Measurements from ENCODE around the gene KDM5B.

The KDM5B gene

DNA sequence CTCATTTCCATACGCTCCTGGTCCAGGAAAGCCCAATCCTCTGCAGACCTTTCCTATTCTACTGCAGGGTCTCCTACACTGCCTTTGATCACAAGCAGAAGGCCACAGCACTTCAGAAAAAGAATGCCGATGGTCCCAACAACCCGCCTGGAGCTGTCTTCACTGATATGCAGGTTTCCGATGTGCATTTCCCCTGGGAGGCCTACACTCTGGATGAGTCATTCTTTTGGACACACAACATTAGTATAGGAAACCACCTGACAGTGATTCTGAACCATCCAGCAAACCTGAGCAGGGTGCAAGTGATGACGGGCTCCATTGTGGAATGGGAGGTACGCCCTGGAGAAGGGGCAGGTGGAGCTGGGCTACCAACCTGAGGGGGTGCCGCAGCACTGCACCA is 17.5 kb upstream of the KDM5B start:
- no peak for TF ChIP-seq OSR1 (CRISPR knock-in tag; IDR thresholded peaks at IDR 0.05)
- TF ChIP-seq ZFP30 (CRISPR knock-in tag; IDR thresholded peaks at IDR 0.05) = no peak
- no peak for TF ChIP-seq ESRRG (CRISPR knock-in tag; IDR thresholded peaks at IDR 0.05)
- TF ChIP-seq TOX (CRISPR knock-in tag; IDR thresholded peaks at IDR 0.05; ENCODE audit: borderline replicate concordance) = no peak
- TF ChIP-seq BACH2 (CRISPR knock-in tag; IDR thresholded peaks at IDR 0.05; ENCODE audit: borderline replicate concordance) = no peak
- TF ChIP-seq CSDC2 (CRISPR knock-in tag; IDR thresholded peaks at IDR 0.05) = no peak
- TF ChIP-seq GLIS3 (CRISPR knock-in tag; IDR thresholded peaks at IDR 0.05) = no peak
- TF ChIP-seq, protein P1, sequence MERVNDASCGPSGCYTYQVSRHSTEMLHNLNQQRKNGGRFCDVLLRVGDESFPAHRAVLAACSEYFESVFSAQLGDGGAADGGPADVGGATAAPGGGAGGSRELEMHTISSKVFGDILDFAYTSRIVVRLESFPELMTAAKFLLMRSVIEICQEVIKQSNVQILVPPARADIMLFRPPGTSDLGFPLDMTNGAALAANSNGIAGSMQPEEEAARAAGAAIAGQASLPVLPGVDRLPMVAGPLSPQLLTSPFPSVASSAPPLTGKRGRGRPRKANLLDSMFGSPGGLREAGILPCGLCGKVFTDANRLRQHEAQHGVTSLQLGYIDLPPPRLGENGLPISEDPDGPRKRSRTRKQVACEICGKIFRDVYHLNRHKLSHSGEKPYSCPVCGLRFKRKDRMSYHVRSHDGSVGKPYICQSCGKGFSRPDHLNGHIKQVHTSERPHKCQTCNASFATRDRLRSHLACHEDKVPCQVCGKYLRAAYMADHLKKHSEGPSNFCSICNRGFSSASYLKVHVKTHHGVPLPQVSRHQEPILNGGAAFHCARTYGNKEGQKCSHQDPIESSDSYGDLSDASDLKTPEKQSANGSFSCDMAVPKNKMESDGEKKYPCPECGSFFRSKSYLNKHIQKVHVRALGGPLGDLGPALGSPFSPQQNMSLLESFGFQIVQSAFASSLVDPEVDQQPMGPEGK (CRISPR knock-in tag; IDR thresholded peaks at IDR 0.05; ENCODE audit: borderline replicate concordance) = no peak
- no peak for TF ChIP-seq PPARA (CRISPR knock-in tag; IDR thresholded peaks at IDR 0.05; ENCODE audit: borderline replicate concordance)
- no peak for ATAC-seq

GRCh38 chr1:202821467-202821866 is 13.2 kb upstream of the KDM5B start:
- no peak for TF ChIP-seq PPARA (CRISPR knock-in tag; IDR thresholded peaks at IDR 0.05; ENCODE audit: borderline replicate concordance)
- TF ChIP-seq ZNF70 (CRISPR knock-in tag; IDR thresholded peaks at IDR 0.05) = no peak
- no peak for TF ChIP-seq ZNF565 (CRISPR knock-in tag; conservative IDR thresholded peaks at IDR 0.05; ENCODE audit: low read depth)
- TF ChIP-seq BACH2 (CRISPR knock-in tag; IDR thresholded peaks at IDR 0.05; ENCODE audit: borderline replicate concordance) = no peak
- no peak for TF ChIP-seq ISL1 (CRISPR knock-in tag; IDR thresholded peaks at IDR 0.05)
- no peak for TF ChIP-seq ZC3H10 (CRISPR knock-in tag; IDR thresholded peaks at IDR 0.05)
- TF ChIP-seq, protein P2, sequence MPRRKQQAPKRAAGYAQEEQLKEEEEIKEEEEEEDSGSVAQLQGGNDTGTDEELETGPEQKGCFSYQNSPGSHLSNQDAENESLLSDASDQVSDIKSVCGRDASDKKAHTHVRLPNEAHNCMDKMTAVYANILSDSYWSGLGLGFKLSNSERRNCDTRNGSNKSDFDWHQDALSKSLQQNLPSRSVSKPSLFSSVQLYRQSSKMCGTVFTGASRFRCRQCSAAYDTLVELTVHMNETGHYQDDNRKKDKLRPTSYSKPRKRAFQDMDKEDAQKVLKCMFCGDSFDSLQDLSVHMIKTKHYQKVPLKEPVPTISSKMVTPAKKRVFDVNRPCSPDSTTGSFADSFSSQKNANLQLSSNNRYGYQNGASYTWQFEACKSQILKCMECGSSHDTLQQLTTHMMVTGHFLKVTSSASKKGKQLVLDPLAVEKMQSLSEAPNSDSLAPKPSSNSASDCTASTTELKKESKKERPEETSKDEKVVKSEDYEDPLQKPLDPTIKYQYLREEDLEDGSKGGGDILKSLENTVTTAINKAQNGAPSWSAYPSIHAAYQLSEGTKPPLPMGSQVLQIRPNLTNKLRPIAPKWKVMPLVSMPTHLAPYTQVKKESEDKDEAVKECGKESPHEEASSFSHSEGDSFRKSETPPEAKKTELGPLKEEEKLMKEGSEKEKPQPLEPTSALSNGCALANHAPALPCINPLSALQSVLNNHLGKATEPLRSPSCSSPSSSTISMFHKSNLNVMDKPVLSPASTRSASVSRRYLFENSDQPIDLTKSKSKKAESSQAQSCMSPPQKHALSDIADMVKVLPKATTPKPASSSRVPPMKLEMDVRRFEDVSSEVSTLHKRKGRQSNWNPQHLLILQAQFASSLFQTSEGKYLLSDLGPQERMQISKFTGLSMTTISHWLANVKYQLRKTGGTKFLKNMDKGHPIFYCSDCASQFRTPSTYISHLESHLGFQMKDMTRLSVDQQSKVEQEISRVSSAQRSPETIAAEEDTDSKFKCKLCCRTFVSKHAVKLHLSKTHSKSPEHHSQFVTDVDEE (CRISPR knock-in tag; IDR thresholded peaks at IDR 0.05) = no peak
- no peak for TF ChIP-seq CSDC2 (CRISPR knock-in tag; IDR thresholded peaks at IDR 0.05)
- TF ChIP-seq, protein P3, sequence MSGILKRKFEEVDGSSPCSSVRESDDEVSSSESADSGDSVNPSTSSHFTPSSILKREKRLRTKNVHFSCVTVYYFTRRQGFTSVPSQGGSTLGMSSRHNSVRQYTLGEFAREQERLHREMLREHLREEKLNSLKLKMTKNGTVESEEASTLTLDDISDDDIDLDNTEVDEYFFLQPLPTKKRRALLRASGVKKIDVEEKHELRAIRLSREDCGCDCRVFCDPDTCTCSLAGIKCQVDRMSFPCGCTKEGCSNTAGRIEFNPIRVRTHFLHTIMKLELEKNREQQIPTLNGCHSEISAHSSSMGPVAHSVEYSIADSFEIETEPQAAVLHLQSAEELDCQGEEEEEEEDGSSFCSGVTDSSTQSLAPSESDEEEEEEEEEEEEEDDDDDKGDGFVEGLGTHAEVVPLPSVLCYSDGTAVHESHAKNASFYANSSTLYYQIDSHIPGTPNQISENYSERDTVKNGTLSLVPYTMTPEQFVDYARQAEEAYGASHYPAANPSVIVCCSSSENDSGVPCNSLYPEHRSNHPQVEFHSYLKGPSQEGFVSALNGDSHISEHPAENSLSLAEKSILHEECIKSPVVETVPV (CRISPR knock-in tag; IDR thresholded peaks at IDR 0.05) = no peak
- TF ChIP-seq GLIS3 (CRISPR knock-in tag; IDR thresholded peaks at IDR 0.05) = no peak
- TF ChIP-seq TOX (CRISPR knock-in tag; IDR thresholded peaks at IDR 0.05; ENCODE audit: borderline replicate concordance) = no peak
- TF ChIP-seq ZFP30 (CRISPR knock-in tag; IDR thresholded peaks at IDR 0.05) = no peak
- TF ChIP-seq, protein P4, sequence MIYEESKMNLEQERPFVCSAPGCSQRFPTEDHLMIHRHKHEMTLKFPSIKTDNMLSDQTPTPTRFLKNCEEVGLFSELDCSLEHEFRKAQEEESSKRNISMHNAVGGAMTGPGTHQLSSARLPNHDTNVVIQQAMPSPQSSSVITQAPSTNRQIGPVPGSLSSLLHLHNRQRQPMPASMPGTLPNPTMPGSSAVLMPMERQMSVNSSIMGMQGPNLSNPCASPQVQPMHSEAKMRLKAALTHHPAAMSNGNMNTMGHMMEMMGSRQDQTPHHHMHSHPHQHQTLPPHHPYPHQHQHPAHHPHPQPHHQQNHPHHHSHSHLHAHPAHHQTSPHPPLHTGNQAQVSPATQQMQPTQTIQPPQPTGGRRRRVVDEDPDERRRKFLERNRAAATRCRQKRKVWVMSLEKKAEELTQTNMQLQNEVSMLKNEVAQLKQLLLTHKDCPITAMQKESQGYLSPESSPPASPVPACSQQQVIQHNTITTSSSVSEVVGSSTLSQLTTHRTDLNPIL (CRISPR knock-in tag; IDR thresholded peaks at IDR 0.05; ENCODE audit: low read depth) = no peak
- TF ChIP-seq SNAI2 (CRISPR knock-in tag; IDR thresholded peaks at IDR 0.05) = no peak
- TF ChIP-seq OSR1 (CRISPR knock-in tag; IDR thresholded peaks at IDR 0.05) = no peak
- TF ChIP-seq TCF4 (CRISPR knock-in tag; IDR thresholded peaks at IDR 0.05; ENCODE audit: borderline replicate concordance) = no peak
- TF ChIP-seq, protein P1 (CRISPR knock-in tag; IDR thresholded peaks at IDR 0.05; ENCODE audit: borderline replicate concordance) = no peak
- peak; percentile 67 for ATAC-seq

GRCh38 chr1:202818819-202819218 is 10.6 kb upstream of the KDM5B start:
- TF ChIP-seq, protein P4 (CRISPR knock-in tag; IDR thresholded peaks at IDR 0.05; ENCODE audit: low read depth) = no peak
- TF ChIP-seq TOX (CRISPR knock-in tag; IDR thresholded peaks at IDR 0.05; ENCODE audit: borderline replicate concordance) (no peak), ARNTL (CRISPR knock-in tag; IDR thresholded peaks at IDR 0.05; ENCODE audit: borderline replicate concordance, low read depth) (no peak), OSR1 (CRISPR knock-in tag; IDR thresholded peaks at IDR 0.05) (no peak)
- ATAC-seq = no peak

Data from SK-N-SH treated with all-trans-retinoic acid at 6 μM for 48 hours (cell line).